Fibroblast of lung (primary cell): Measurements from ENCODE around the gene XCR1. TPM values are rescaled to one million over a fixed set of nuclear protein-coding genes. Genes with fewer than 3 reads are reported as not detected.

ENCODE experiments used
- DNase-seq, 2 donors: peaks; one replicate each; pipeline versions ENCODE4 v3.0.0 to v3.0.0-alpha.2; 2010; ENCODE audit warnings: low read depth in 2 of 2
- H2AFZ ChIP-seq: 2 replicates; pipeline ENCODE4 v1.5.1; 2012; ENCODE audit warnings: low read length, control low read depth, inconsistent platforms
- H3K27ac ChIP-seq: 2 replicates; pipeline ENCODE4 v1.5.1; 2011; ENCODE audit warnings: low read length, control low read depth; ENCODE audit not compliant: insufficient read depth
- H3K27me3 ChIP-seq: 2 replicates; pipeline ENCODE4 v1.5.1; 2011; ENCODE audit warnings: mild to moderate bottlenecking, low read length; ENCODE audit not compliant: control insufficient read depth, insufficient read depth
- H3K36me3 ChIP-seq: 2 replicates; pipeline ENCODE4 v1.5.1; 2011; ENCODE audit warnings: low read length; ENCODE audit not compliant: control insufficient read depth, insufficient read depth
- H3K4me1 ChIP-seq: 2 replicates; pipeline ENCODE4 v1.5.1; 2011; ENCODE audit warnings: low read length; ENCODE audit not compliant: control insufficient read depth, insufficient read depth; ENCODE audit errors: extremely low read depth
- H3K4me2 ChIP-seq: 2 replicates; pipeline ENCODE4 v1.5.1; 2011; ENCODE audit warnings: low read length, control low read depth; ENCODE audit not compliant: insufficient read depth; ENCODE audit errors: extremely low read depth
- H3K4me3 ChIP-seq, 4 experiments: fragments of 200-600 bp in 1 of 4; sonication (generic) in 1 of 4; replicated peaks in 1 of 4; 2 replicates each; pipeline ENCODE4 v1.5.1; 2011 to 2016; ENCODE audit warnings: low read length in 4 of 4, low read depth in 3 of 4, mild to moderate bottlenecking in 3 of 4, control low read depth in 2 of 4, inconsistent platforms in 1 of 4, mixed read lengths in 1 of 4; ENCODE audit not compliant: insufficient read depth in 1 of 4; ENCODE audit errors: control extremely low read depth in 1 of 4
- H3K79me2 ChIP-seq: 2 replicates; pipeline ENCODE4 v1.5.1; 2012; ENCODE audit warnings: mild to moderate bottlenecking, low read length, inconsistent platforms; ENCODE audit not compliant: control insufficient read depth, insufficient read depth
- H3K9ac ChIP-seq: 2 replicates; pipeline ENCODE4 v1.5.1; 2011; ENCODE audit warnings: mild to moderate bottlenecking, low read length, control low read depth; ENCODE audit not compliant: insufficient read depth
- H3K9me3 ChIP-seq: 2 replicates; pipeline ENCODE4 v1.5.1; 2012; ENCODE audit warnings: low read depth, low read length; ENCODE audit not compliant: control insufficient read depth, insufficient read depth
- H4K20me1 ChIP-seq: 2 replicates; pipeline ENCODE4 v1.5.1; 2011; ENCODE audit warnings: low read length; ENCODE audit not compliant: control insufficient read depth, insufficient read depth; ENCODE audit errors: extremely low read depth
- EZH2 ChIP-seq: IDR thresholded peaks from 2 replicates; pipeline ENCODE4 v1.5.1; 2012; ENCODE audit warnings: low read length, control low read depth, mild to moderate bottlenecking; ENCODE audit errors: missing control alignments
- polyA plus RNA-seq, 2 donors: library from polyadenylated mRNA; depleted of rRNA in 1 of 2; stranded (reverse) in 1 of 2; unstranded in 1 of 2; fragments of >200 nt; gene quantifications; 2 replicates each; pipeline ENCODE4 v1.2.1, GENCODE V29; 2011 to 2012; ENCODE audit warnings: missing spikeins in 1 of 2
- total RNA-seq: library from RNA; depleted of rRNA; stranded (reverse); fragments of >200 nt; gene quantifications from 2 replicates; pipeline ENCODE4 v1.2.1, GENCODE V29; 2014
- TF ChIP-seq, protein P1 (sequence below), 2 donors: IDR thresholded peaks in 1 of 2; conservative IDR thresholded peaks in 1 of 2; 1 replicate in 1 of 2; 2 replicates in 1 of 2; pipeline ENCODE4 v1.5.1; 2011 to 2012; ENCODE audit warnings: low read length in 2 of 2, control low read depth in 1 of 2, inconsistent platforms in 1 of 2, low read depth in 1 of 2, mild to moderate bottlenecking in 1 of 2

Gene XCR1
- total and polyA plus RNA-seq, 2 donors (not counting 1 experiment from before 2014, with no cell fraction given) = under 0.01 to 0.01 TPM

DNA sequence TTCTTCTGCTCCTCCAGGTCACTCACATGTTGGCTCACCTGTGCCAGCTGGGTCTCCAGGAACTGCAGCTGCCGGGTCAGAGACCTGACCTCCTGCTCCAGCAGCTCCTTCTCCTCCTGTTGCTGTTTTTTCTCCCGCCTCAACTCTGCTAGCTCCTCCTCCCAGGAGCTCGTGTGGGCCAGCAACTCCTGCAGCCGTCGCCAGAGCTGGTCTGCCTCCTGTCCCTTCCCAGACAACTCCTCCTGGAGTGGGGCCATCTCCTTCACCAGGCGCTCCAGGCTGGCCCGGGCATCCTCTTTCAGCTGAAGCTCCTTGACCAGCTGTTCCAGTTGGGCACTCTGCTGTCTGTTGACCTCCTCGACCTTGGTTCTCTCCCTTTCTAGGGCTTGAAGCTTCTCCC, 59.6 kb downstream of the XCR1 start:
- no peaks in the 10 kb centered on the region for H3K79me2 ChIP-seq
- H3K27ac ChIP-seq = no peak overlapping the region
- H3K4me2 ChIP-seq = no peak overlapping the region
- H3K27me3 ChIP-seq = no peaks in the 10 kb centered on the region
- TF ChIP-seq, protein P1, sequence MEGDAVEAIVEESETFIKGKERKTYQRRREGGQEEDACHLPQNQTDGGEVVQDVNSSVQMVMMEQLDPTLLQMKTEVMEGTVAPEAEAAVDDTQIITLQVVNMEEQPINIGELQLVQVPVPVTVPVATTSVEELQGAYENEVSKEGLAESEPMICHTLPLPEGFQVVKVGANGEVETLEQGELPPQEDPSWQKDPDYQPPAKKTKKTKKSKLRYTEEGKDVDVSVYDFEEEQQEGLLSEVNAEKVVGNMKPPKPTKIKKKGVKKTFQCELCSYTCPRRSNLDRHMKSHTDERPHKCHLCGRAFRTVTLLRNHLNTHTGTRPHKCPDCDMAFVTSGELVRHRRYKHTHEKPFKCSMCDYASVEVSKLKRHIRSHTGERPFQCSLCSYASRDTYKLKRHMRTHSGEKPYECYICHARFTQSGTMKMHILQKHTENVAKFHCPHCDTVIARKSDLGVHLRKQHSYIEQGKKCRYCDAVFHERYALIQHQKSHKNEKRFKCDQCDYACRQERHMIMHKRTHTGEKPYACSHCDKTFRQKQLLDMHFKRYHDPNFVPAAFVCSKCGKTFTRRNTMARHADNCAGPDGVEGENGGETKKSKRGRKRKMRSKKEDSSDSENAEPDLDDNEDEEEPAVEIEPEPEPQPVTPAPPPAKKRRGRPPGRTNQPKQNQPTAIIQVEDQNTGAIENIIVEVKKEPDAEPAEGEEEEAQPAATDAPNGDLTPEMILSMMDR (conservative IDR thresholded peaks at IDR 0.05 in 1 of 2, IDR thresholded peaks at IDR 0.05 in 1 of 2; ENCODE audit: low read depth in 1 of 2, low read length in 2 of 2) = no peak
- TF ChIP-seq EZH2 = no peak
- no peak overlapping the region for H3K4me3 ChIP-seq
- no peak for DNase-seq
- no peak overlapping the region for H2AFZ ChIP-seq
- H3K36me3 ChIP-seq = peaks cover 30% of the 10 kb centered on the region
- H3K9ac ChIP-seq = no peak overlapping the region
- no peaks in the 10 kb centered on the region for H3K9me3 ChIP-seq
- peaks cover 6% of the 10 kb centered on the region for H3K4me1 ChIP-seq
- H4K20me1 ChIP-seq = no peaks in the 10 kb centered on the region

Other genes with a start within 250 kb of the XCR1 start
- gene SLC6A20, start 230.9 kb downstream of the XCR1 start, total RNA-seq = not detected in 2 replicates
- gene SLC6A20, start 230.9 kb downstream of the XCR1 start, polyA plus RNA-seq = not detected in 2 replicates
- gene LZTFL1, start 185.4 kb downstream of the XCR1 start, total RNA-seq = 12.4 and 16.2 TPM in 2 replicates
- gene LZTFL1, start 185.4 kb downstream of the XCR1 start, polyA plus RNA-seq = 18.7 and 28.0 TPM in 2 replicates
- not detected in 2 replicates for gene CCR9, start 140.9 kb downstream of the XCR1 start, total RNA-seq
- not detected in 2 replicates for gene CCR9, start 140.9 kb downstream of the XCR1 start, polyA plus RNA-seq
- not detected in 2 replicates for gene CXCR6, start 84.0 kb downstream of the XCR1 start, total RNA-seq
- 0.02 TPM in 1 of 2 replicates, not detected in the other for gene CXCR6, start 84.0 kb downstream of the XCR1 start, polyA plus RNA-seq
- gene FYCO1, start 31.7 kb downstream of the XCR1 start, total RNA-seq = 48.0 and 82.2 TPM in 2 replicates
- gene FYCO1, start 31.7 kb downstream of the XCR1 start, polyA plus RNA-seq = 19.2 and 24.8 TPM in 2 replicates
- 1.3 and 6.6 TPM in 2 replicates for gene CCR1, start 180.8 kb upstream of the XCR1 start, total RNA-seq
- gene CCR1, start 180.8 kb upstream of the XCR1 start, polyA plus RNA-seq = 0.99 and 9.9 TPM in 2 replicates
- gene CCR3, start 215.0 kb upstream of the XCR1 start, total RNA-seq = 0.17 and 0.26 TPM in 2 replicates
- gene CCR3, start 215.0 kb upstream of the XCR1 start, polyA plus RNA-seq = 0.03 and 0.16 TPM in 2 replicates